Limb (tissue), 2 donors: ENCODE results near the gene PSG3.
"Not testable (repeated sequence)": the region's sequence is repeated elsewhere in the genome, so short reads cannot be mapped to it uniquely, and the experiment has no call there.

ENCODE experiments used
- DNase-seq, 2 donors: peaks; one replicate each; pipeline ENCODE4 v3.0.0-alpha.2; 2016; ENCODE audit errors: extremely low spot score in 2 of 2

PSG3 gene

DNA sequence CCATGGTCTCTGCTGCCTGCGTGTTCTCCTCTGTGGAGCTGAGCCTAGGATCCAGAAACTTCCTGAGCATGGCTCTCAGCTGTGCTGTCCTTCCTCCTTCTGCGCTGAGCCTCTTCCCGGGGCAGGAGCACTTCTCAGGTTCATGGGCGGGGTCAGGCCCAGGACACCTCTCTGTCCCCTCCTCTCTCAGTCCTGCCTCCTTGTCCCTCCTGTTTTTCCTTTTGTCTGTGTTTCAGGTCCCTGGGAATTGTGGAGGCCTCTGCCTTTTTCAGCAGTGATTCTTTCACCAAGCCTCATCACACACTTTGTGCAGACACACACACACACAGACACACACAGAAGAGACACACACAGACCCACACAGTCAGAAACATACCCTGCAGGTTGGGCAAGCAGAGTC, at the start of gene PSG3:
TSS of gene PSG3 (minus strand) at position 101 of the 400 bp plus-strand sequence. CDS start at position 4, 97 bp downstream.
- DNase-seq, result not testable (repeated sequence)

DNA sequence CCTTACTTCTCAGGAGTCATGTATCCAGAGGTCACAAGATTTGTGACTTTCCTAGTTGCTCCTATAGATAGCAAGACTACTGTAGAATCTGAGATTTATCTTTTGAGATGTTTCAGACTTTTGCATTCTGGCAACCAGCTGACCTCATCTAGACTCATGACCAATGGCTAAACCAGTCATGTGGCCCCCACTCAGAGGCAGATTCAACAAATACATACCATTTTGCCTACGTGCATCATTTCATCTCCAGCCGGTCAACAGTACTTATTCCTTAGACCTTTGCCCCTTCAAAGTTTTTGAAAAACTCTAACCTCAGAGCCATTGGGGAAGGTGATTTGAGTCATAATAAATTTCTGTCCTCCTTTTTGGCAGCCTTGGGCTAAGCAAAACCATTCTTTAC, 48.5 kb upstream of the PSG3 start:
- not testable (repeated sequence) for DNase-seq

DNA sequence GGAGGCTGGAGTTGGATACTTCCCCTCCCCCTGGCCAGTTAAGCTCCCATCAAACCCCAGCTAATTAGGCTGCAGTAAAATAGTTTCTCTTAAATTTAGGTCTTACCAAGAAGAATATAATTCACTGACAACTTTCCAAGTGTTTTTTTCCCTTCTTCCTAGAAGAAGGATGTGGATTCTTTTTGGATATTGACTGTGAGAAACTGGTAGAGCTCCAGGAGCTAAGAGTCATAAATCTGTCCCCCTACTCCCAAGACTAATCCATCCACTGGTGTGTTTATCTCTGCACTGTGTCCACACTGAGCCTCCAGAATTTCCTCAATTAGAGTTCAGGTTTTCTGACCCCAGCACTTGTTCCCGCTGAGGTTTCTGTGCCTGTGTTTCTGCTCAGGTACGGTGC, 47.5 kb upstream of the PSG3 start:
- DNase-seq, result not testable (repeated sequence)

DNA sequence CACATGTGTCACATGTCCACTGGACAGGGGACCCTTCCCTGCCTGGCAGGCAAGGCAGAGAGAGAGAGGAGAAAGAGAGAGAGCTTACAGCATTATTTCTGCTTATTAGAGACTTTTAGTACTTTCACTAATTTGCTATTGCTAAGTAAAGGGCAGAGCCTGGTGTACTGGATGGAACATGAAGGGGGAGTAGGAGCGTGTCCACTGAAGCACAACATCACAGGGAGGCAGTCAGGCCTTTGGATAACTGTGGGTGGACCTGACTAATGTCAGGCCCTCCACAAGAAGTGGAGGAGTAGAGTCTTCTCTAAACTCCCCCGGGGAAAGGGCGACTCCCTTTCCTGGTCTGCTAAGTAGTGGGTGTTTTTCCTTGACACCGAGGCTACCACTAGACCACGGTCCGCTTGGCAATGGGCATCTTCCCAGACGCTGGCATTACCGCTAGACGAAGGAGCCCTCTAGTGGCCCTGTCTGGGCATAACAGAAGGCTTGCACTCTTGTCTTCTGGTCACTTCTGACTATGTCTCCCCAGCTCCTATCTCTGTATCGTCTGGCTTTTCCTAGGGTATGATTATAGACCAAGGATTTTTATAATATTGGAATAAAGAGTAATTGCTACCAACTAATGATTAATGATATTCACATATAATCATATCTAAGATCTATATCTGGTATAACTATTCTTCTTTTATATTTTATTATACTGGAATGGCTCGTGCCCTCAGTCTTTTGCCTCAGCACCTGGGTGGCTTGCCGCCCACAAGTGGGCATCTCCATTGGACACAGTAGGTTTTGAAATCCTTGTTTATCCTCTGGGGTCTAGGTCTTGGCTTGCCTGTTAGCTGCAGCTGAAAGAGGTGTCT, 36.7 kb upstream of the PSG3 start:
- peak; percentile 8 to 33 for DNase-seq

DNA sequence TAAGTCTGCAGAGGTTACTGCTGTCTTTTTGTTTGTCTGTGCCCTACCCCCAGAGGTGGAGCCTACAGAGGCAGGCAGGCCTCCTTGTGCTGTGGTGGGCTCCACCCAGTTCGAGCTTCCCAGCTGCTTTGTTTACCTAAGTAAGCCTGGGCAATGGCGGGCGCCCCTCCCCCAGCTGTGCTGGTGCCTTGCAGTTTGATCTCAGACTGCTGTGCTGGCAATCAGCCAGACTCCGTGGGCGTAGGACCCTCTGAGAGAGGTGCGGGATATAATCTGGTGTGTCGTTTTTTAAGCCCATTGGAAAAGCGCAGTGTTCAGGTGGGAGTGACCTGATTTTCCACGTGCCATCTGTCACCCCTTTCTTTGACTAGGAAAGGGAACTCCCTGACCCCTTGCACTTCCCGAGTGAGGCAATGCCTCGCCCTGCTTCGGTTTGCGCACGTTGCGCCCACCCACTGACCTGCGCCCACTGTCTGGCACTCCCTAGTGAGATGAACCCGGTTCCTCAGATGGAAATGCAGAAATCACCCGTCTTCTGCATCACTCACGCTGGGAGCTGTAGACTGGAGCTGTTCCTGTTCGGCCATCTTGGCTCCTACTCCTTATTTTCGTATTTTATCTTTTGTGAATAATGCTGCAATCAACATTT, 34.4 kb upstream of the PSG3 start:
- DNase-seq, result not testable (repeated sequence)

DNA sequence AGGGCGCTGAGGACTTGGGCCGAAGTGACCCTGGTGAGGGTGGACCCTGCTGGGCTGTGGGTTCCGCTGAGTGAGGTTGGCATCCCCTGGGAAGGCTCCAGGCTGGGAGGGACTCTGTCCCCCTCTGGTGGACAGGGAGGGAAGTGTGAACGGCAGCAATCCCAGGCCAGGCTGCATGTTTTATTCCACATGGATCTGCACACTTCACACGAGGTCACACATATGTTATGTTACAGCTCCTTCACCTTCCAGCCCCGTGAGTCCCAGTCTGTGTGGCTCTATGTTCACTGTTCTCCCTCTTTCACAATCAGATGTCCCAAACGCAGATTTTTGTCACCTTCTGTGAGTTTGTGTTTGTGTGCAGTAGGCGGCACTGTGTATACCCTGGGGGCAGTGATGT, 27.0 kb upstream of the PSG3 start:
- not testable (repeated sequence) for DNase-seq

DNA sequence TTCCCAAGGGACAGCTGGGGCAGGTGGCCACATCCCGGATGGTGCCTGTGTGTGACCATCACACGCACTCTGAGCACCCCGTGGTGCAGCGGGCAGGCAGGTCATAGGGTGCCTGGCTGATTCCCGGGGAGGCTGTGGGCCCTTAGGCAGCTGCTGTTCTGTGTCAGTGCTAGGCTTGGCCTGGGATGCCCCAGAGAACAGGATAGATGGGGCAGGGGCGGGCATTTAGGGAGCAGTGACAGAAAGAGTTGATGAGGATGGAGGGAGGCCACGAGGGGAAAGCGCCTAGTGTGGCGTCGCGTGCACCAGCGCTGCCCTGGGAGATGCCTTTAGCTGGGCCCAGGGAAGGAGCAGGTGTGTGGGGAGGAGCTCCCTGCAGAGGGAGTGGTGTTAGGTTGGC, 26.6 kb upstream of the PSG3 start:
- DNase-seq, result not testable (repeated sequence)

DNA sequence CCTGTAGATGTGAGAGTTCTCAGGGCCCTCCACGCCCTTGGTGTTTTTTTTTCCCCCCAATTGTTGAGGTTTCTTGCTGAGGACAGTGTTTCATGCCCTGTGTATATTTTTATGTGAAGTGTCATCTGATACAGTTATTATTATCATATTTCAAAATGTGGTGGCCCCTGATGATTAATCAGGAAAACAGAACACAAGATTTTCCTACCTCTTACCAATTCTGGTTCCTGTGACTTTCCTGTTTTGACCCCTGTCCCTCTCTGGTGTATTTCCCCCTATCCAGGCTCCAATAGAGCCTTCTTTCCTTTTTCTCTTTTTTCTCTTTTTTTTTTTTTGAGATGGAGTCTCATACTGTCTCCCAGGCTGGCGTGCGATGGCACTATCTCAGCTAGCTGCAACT, 24.6 kb upstream of the PSG3 start:
- DNase-seq, result no peak

DNA sequence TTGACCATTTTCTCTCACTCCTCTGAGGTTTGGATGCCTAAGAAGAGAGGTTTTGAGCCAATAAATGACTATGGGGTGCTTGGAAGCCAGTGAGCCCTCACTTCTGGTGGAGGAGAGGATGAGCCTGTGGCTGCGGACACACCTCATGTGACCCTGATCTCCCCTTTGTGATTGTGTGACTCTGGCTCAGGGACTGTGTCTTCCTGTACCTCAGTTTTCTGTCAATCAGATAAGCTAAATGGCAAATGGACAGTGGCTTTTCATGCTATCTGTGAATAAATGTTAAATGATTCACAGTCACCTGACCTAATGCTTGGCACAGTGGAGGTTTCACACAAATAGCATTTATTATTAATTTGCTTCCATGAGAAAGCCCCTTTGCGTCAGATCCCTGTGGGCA, 22.5 kb upstream of the PSG3 start:
- DNase-seq, result no peak

DNA sequence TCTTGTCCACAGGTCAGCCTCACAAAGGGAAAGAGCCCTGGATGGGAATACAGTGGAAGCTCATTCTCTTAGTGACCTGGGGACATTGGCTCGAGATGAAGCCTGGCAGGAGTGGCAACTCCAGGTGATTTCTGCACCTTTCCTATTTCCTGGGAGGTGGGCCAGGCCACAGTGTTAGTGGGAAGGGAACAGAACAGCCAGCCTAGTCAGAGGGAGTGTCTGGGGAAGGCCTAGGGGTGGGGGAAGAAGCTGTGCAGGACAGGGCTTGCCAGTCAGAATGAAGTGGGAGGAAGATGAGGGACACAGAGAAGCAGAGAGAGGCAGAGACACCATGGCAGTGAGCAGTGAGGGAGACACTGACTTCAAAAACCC, 21.6 kb upstream of the PSG3 start:
- DNase-seq, result not testable (repeated sequence)

DNA sequence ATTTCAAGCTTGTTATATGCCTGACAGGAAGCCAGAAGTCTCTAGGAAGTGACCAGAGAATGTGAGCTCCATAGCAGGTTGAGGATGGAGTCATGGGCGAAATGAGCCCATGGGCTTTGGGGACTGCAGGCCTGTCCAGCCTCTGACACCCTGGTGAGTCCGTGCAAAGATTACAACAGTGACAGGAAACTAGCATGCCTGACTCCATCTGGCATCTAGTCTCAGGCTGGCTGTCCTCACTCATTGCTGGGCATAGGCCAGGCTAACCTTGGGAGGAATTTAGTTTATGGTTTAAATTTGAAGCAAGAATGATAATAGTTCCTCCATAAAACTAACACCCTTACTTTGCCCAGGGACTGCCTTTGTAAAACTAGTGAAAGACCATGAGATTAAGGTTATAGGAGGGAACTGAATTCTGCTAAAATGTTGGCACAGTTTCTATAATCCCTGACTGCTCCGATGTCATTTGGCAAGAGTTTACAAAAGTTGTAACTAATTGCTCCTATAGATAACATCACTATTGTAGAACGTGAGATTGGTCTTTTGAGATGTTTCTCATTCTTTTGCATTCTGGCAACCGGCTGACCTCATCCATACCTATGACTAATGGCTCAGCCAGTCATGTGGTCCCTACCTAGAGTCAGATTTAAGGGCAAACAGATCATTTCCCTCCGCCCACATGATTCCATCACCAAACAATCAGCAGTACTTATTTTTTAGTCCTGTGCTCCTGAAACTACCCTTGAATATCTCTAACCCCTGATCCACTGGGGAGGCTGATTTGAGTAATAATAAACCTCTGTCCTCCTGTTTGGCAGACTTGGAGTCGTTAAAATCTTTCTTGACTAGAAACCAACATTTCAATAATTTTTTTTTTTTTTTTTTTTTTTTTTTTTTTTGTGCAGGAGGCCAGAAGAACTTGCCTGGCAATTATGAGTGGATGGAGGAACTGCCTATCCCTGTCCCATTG, 21.0 kb upstream of the PSG3 start:
- DNase-seq, result not testable (repeated sequence)

DNA sequence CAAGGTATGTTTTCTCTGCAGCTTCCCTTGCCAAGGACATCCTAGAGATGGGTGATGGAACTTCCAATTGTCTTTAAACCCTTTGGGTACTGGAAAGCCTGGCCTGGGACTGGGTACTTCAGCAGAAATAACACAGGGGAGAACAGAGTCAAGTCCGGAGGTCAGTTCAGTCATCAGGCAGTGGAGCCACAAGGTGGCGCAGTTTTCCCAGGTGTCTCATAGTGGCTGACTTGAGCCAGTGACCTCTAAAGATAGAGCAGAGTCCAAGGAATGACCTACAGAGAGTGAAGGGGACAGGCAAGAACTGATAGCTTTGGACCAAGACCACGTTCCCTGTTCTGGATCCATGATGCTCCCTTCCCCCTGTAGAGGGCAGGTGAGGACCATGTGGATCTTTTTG, 18.4 kb upstream of the PSG3 start:
- DNase-seq, result not testable (repeated sequence)

DNA sequence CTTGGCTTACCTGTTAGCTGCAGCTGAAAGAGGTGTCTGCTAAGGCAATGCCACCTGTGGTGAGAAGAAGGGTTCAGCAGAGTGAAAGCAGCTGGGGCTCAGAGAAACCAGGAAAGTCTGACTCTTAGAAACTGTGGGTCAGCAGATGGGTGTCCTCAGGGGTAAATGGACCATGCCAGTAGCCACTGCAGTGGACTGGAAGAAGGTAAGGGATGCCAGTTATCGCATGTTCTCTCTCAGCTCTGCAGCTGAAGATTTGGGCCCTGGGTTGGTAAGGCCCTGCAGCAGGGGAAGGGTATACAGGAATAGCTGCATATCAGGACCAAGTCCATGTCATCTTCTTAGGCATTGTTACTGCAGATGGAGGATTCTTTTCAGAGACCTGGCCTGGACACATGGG, 12.0 kb upstream of the PSG3 start:
- not testable (repeated sequence) for DNase-seq

DNA sequence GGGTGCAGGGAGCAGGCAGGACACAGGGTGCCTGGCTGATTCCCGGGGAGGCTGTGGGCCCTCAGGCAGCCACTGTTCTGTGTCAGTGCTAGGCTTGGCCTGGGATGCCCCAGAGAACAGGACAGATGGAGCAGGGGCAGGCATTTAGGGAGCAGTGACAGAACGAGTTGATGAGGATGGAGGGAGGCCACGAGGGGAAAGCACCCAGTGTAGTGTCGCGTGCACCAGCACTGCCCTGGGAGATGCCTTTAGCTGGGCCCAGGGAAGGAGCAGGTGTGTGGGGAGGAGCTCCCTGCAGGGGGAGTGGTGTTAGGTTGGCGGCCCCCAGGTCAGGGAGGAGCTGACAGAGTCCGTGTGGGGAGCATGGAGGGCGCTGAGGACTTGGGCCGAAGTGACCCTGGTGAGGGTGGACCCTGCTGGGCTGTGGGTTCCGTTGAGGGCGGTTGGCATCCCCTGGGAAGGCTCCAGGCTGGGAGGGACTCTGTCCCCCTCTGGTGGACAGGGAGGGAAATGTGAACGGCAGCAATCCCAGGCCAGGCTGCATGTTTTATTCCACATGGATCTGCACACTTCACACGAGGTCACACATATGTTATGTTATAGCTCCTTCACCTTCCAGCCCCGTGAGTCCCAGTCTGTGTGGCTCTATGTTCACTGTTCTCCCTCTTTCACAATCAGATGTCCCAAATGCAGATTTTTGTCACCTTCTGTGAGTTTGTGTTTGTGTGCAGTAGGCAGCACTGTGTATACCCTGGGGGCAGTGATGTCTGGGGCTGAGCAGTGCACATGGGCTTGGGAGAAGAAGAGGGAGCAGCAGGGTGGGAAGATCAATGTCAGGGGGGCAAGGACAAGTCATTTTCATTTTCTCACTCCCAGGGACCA, 1.7 kb upstream of the PSG3 start:
- DNase-seq, result not testable (repeated sequence)

DNA sequence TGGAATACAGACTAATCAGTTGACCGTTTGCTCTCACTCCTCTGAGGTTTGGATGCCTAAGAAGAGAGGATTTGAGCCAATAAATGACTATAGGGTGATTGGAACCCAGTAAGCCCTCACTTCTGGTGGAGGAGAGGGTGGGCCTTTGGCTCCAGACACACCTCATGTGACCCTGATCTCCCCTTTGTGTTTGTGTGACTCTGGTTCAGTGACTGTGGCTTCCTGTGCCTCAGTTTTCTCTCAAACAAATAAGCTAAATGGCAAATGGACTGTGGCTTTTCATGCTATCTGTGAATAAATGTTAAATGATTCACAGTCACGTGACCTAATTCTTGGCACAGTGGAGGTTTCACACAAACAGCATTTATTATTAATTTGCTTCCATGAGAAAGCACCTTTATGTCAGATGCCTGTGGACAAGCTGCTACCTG, 2.7 kb downstream of the PSG3 start:
- not testable (repeated sequence) for DNase-seq

DNA sequence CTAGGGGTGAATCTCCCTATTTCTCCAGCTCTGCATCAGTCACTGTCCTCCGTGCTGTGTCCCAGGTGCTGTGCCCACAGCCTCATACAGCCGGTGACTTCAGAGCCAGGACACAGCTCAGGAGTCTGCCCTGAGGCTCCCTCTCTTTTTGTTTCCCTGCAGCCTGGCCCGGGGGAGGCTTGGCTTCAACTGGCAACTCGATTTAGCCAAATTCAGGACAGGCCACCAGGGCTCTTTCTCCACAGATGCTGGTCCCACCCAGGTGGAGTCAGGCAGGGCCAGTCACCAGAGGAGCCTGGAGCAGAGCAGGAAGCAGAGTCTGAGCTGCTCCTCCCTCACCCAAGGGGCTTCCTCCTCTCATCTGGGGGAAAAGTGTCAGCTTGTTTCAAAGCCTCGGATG, 11.9 kb downstream of the PSG3 start:
- DNase-seq, result not testable (repeated sequence)

DNA sequence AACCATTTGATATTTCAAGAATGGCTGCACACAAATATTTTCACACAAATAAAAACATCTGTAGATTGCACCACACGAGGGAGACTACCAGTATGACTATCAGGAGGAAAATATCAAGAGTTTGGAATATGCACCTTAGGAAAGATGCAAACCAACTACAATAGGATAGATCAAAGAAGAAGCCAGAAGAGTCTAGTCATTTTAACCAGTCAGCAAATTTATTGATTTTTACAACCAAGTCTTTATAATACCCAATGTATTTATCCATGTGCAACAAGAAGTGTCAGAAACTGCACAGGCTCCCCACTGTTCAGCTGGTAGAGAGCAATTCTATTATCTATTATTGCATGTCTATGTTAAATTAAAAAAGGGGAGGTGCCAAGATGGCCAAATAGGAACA, 26.3 kb downstream of the PSG3 start:
- not testable (repeated sequence) for DNase-seq

DNA sequence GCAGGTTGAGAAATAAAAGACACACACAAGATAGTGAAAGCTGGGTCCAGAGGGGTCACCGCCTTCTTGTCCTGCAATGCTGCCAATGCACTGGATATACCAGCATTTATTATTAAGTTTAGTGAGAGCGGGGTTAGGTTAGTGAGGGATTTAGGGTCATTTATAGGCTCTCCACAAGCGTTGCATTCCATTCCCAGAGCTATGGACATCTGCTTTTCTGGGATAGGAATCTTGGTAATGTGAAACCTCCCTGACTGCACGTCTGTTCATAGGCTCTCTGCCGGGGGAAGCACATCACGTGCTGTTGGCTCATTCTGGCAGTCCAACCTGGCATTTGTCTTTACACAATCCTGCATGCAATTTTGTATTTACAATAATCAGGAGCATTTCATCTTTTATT, 27.5 kb downstream of the PSG3 start:
- not testable (repeated sequence) for DNase-seq

DNA sequence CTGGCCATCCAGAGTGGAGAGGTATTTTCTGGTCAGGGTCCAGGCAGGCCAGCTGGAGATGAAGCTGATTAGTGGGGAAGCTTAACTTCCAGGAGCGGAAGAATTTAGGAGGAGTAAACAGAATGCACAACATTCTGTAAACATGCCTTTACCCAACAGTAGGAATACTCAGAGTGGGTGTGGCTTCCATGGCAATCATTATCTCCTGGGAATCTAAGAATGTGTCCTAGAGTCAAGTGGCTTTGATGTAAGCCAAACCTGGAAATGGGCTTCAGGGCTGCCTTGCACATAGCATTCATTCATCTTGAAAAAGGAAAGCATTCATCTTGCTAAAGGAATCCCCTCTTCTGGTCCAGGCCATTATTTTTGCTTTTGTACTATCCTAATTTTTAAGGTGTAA, 29.3 kb downstream of the PSG3 start:
- not testable (repeated sequence) for DNase-seq

DNA sequence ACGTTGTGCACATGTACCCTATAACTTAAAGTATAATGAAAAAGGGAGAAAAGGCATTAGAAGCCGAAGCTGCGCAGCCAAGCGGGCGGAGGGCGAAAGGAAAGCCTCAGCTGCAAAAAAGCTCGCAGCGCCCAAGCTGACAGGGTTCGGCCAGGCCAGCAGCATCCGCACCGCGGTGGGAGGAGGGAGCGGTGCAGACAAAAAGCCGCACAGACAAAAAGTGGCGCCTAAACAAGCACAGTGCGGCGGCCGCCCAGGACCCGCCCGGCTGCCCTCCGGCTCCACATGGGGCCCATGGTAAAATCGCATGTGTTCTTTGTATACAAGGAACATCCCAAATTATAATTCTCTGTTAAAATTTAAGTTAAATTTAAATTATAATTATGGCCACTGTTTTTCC, 42.4 kb downstream of the PSG3 start:
- DNase-seq, result no peak
